ENCODE measurements around the gene B4GALT6. TPM values are rescaled to one million over a fixed set of nuclear protein-coding genes. Genes with fewer than 3 reads are reported as not detected.

B4GALT6 gene
- total and polyA plus RNA-seq, 10 of the 15 experiments (the other 5 are each of a cell fraction or from before 2014, with no cell fraction given) = 11.9 to 47.4 (median 18.0) TPM

DNA sequence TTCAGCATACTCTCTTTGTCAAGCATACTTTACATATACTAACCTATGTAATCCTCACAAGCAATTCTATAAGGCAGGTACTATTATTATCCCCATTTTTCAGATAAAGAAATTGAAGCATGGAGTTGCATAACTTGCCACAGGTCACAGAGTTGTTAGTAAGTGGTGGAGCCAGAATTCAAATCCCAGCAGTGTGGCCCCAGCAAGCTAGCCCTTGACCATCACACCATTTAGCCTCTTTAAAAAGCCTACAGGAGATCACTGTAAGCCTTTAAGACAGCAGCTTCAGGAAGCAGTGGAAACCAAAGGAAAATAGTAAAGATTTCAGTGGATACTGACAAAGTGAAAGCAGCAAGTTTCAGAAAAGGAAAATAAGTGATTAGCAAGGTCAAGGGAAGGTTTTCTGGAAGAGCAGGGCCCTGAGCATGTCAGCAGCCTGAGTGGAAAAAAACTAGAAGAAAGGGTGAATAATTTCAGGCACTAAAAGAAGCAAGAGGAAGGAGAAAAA is 11.7 kb downstream of the B4GALT6 start:
- no peak for DNase-seq (ENCODE audit: low read depth, low spot score)
- H3K4me1 ChIP-seq (ENCODE audit: control insufficient read depth, insufficient read depth, low read length) = peaks cover 10% of the 10 kb centered on the region
- in situ Hi-C loops (cut with MboI) (no loop called here), intact Hi-C loops (cut with micrococcal nuclease; ENCODE audit: unreplicated experiment) (loop anchor here (1.0 kb wide), 1 partner anchor 13 kb away; no protein-coding TSS in a partner anchor)
- peak overlapping the region; percentile 54 for H3K27ac ChIP-seq (ENCODE audit: control insufficient read depth, insufficient read depth)
- H3K4me2 ChIP-seq (ENCODE audit: control insufficient read depth, insufficient read depth) = peak overlapping the region; percentile 49
- H3K4me3 ChIP-seq = peak overlapping the region; percentile 25; the same call in 1 of the 2 replicates
- POLR2A ChIA-PET = interaction anchor here (0.6 to 2.1 kb wide), 8 partner anchors 10 to 38 kb away, joined by 3 to 8 read pairs (median 3); no protein-coding TSS in a partner anchor
- ATAC-seq = peak; percentile 15; the same call in 2 of the 3 replicates
- CTCF ChIA-PET = interaction anchor here (1.4 to 2.7 kb wide), 3 partner anchors 8 to 26 kb away, joined by 4 to 9 read pairs (median 7); no protein-coding TSS in a partner anchor
- FAIRE-seq = no peak
- no peaks in the 10 kb centered on the region for H4K20me1 ChIP-seq (ENCODE audit: control insufficient read depth, insufficient read depth)
- no peaks in the 10 kb centered on the region for H3K27me3 ChIP-seq (replicated peaks in 1 of 2; ENCODE audit: control insufficient read depth in 2 of 2, insufficient read depth in 2 of 2, low read length in 1 of 2)
- no peaks in the 10 kb centered on the region for H3K9me3 ChIP-seq (replicated peaks; ENCODE audit: control insufficient read depth, insufficient read depth, low read length)
- SMC1A ChIA-PET (ENCODE audit: uncharacterized antibody, unreplicated experiment) = interaction anchor here (0.9 to 4.3 kb wide), 10 partner anchors 8 to 130 kb away, joined by 3 to 24 read pairs (median 5); no protein-coding TSS in a partner anchor
- peaks cover 66% of the 10 kb centered on the region for H3K79me2 ChIP-seq (ENCODE audit: control insufficient read depth, insufficient read depth, low read length)
- no TSS peak for BruUV-seq (replicated peaks)
- no peak overlapping the region for H2AFZ ChIP-seq (ENCODE audit: control insufficient read depth, low read depth, low read length)
- TF ChIP-seq EZH2 (IDR thresholded peaks at IDR 0.05; ENCODE audit: borderline replicate concordance, control insufficient read depth, low read depth, low read length) (no peak), SMAD5 (IDR thresholded peaks at IDR 0.05; ENCODE audit: low read depth) (no peak), RAD21 (IDR thresholded peaks at IDR 0.05; ENCODE audit: insufficient read depth, low read depth, low read length) (no peak), BMI1 (IDR thresholded peaks at IDR 0.05; ENCODE audit: borderline replicate concordance) (no peak), EED (IDR thresholded peaks at IDR 0.05; ENCODE audit: low read depth) (no peak), HDGF (IDR thresholded peaks at IDR 0.05) (no peak)
- TF ChIP-seq, protein P1, sequence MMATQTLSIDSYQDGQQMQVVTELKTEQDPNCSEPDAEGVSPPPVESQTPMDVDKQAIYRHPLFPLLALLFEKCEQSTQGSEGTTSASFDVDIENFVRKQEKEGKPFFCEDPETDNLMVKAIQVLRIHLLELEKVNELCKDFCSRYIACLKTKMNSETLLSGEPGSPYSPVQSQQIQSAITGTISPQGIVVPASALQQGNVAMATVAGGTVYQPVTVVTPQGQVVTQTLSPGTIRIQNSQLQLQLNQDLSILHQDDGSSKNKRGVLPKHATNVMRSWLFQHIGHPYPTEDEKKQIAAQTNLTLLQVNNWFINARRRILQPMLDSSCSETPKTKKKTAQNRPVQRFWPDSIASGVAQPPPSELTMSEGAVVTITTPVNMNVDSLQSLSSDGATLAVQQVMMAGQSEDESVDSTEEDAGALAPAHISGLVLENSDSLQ (IDR thresholded peaks at IDR 0.05) = no peak
- RAD21 ChIA-PET (ENCODE audit: unreplicated experiment) = interaction anchor here (0.7 to 1.6 kb wide), 7 partner anchors 8 to 49 kb away, joined by 3 to 5 read pairs (median 4); no protein-coding TSS in a partner anchor
- H3K9ac ChIP-seq (ENCODE audit: control insufficient read depth, insufficient read depth, low read length) = peak overlapping the region; percentile 10; the same call in 1 of the 2 replicates
- H3K36me3 ChIP-seq (ENCODE audit: control insufficient read depth in 2 of 2, insufficient read depth in 2 of 2, low read length in 1 of 2) = no peaks in the 10 kb centered on the region
